Hematopoietic multipotent progenitor cell treated with erythropoietin and hydrocortisone succinate and interleukin-3 and kit ligand, for 8 days (in vitro differentiated cells): ENCODE results near the gene LTA4H.

Experiments used
- DNase-seq: peaks from one replicate; pipeline ENCODE4 v3.0.0-alpha.2; 2015

Gene LTA4H

DNA sequence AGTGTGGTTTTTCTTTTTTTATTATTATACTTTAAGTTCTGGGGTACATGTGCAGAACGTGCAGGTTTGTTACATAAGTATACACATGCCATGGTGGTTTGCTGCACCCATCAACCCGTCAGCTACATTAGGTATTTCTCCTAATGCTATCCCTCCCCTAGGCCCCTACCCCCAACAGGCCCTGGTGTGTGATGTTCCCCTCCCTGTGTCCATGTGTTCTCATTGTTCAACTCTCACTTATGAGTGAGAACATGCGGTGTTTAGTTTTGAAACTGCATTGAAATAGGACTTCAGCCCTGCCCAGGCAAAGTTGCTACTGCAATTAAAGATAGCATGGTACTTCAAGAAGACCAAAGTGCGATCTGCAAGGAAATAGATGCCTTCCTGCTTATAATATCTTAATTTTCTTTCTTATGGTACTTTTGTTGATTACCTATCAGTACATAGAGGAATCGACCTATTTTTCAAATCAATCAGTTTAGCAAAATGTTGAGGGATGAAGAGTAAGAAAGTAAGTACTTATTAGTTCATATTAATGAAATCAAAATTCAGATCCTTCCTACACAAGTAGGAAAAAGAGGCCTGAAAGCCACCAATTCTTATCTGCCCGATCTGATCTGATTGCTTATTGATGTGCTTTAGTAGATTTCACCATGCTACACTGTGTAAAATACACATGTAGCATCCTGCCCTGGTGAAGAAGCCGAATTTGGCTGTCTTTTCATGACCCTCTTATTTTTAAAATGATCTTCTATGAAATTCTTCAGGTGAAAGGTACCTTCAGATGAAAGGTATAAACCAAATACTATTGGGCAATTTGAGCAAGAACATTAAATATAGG lies 1.6 kb downstream of the LTA4H start:
- no peak for DNase-seq

DNA sequence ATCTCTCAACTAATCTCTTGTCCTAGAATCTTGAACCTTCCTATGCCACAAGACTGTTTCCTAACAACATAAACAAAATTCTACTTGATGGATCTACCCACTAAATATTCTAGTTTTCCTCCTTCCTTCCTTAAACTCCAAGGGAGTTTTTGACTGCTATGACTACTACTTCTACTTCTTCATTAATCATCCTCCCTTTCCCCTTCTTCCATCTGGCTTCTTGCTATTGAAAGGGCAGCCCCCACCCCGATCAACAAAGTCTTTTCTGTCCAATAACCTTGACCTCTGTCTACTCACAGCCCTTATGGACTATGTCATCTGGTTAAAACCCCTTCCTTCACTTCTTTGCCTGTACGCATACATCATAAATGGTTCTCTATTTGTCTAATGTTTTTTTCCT lies 5.6 kb downstream of the LTA4H start:
- no peak for DNase-seq

- DNase-seq, result no peak
Observed at GRCh38 chr12:96028538-96028937, 6.8 kb downstream of the LTA4H start.

- DNase-seq, result no peak
Observed at GRCh38 chr12:96026331-96026730, 9.1 kb downstream of the LTA4H start.

GRCh38 chr12:96025518-96025917 lies 9.9 kb downstream of the LTA4H start:
- DNase-seq, result no peak

DNA sequence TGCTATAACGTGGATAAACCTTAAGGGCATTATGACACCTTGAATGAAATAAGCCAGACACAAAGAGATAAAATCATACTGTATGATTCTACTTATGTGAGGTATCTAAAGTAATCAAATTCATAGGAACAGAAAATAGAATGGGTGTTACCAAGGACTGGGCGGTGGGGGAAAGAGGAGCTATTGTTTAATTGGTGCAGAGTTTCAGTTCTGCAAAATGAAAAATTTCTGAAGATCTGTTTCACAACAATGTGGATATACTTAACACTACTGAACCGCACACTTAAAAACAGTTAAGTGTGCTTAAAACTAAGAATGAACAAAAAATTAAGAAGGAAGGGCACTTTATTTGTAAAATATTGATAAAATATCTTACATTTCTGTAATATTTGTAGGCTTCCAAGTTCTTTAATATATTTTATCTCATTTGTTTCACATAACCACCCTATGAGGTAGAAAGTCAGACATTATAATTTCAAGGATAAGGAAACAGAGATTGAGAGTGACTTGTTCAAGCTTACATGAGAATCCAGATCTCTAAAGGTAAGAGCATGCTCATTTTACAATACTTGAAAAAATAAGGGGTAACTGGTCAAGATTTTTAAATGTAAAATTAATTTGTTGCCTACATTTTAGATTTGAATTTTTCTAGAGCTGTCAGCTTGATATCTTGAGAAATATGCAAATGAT lies 14.9 kb downstream of the LTA4H start:
- DNase-seq, result no peak

GRCh38 chr12:96015672-96016071 lies 19.7 kb downstream of the LTA4H start:
- DNase-seq, result peak; percentile 30

GRCh38 chr12:96014943-96015599 lies 20.3 kb downstream of the LTA4H start:
- no peak for DNase-seq

DNA sequence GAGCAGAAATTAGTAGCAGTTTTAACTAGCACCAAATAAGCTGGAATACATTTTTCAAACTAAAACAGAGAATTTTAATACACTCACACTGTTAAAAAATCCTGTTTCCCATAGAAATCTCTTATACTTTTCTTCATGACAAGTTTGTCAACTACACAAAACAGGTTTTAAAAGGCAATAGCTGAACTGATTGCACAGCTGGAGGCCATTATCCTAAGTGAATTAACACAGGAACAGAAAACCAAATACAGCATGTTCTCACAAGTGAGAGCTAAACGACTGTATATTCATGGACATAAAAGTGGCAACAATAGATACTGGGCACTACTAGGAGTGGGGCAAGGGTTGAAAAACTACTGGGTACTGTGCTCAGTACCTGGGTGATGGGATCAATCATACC lies 27.7 kb downstream of the LTA4H start:
- no peak for DNase-seq

GRCh38 chr12:96006727-96007126 lies 28.7 kb downstream of the LTA4H start:
- no peak for DNase-seq

DNA sequence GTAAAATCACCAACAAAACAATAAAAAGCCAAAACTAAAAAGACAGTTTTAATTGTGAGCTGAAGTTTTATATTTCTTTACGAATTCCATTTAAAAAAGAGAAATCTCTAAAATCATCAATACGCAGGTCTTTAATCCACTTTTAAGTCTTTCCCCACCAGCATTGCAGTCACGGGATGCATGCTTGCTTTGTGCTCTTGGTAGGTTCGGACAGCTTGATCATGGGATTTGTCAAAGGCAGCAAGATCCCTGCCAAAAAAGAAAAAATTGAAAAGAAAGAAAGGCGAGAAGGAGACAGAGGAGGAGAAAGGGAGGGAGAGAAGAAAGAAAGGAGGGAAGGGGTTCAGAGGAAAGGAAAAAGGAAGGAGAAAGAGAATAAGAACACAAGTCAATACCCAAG lies 34.5 kb downstream of the LTA4H start:
- no peak for DNase-seq

DNA sequence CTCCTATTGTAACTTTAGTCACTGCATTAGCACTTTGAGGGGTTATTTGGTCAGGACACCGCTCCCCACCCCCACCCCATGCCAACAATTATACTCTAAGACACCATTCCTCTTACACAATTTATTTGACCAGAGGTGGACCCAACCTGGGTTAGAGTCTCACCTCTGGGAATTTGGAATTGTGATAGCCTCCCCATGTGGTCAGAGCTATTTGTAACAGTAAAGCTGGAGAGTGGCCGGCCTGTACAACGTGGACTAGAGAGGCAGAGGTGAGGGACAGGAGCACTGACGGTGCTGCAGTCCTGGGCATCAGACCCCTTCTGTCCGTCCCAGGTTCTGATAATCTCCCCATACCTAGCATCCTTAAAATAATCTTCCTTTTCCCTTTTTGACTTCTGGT lies 35.9 kb downstream of the LTA4H start:
- DNase-seq, result no peak

DNA sequence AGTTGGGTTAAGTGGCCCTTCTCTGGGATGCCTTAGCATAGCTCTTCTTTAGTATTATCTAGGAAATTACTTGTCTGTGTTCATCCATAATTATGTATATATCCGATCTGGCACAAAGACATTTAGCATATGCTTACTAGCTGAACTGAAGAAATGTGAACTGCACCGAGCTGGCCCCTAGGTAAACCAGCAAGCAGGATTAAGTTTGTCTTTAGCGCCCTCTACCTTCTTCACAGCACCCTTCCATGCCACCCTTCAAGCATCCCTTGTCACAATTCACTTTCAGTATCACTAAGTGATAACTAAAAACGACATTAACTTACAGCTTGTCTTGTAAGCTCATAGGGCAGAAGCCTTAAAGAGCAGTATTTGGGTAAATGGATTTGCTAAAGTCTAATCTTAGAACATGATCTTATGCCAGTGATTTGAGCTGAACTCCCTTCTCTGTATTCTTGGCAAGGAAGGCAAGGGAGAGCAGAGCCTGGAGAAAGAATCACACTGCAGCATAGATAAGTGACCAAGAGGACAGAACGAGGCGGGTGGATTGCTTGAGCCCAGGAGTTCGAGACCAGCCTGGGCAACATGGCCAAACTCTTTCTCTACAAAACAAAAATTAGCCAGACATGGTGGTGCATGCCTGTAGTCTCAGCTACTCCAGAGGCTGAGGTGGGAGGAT lies 36.6 kb downstream of the LTA4H start:
- peak; percentile 73 for DNase-seq

DNA sequence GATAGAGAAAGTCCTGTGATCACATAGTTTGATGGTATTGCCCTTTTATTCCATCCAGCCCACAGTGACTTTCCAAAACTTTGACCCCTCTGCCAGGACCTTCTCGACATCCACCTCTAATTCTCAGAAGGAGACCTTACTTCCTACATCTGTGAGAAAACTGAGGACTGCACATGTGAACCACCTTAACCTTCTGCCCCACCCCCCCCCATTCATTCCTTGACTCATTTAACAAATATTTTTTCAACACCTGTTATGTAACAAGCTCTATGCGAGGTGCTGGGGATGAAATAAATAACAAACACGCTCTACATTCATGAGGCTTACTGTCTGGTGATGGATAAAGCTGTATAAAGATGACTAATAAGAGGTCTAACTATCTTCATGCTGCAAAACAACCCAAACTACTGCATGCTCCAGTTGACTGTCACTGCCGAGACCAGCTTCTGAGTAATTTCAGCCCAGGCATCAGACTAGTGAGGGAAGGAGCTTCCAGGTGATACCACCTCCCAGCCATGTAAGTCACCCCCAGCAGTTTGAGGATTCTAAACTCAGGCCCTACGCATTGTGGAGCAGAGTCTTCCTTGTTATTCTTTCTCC lies 37.4 kb downstream of the LTA4H start:
- no peak for DNase-seq

DNA sequence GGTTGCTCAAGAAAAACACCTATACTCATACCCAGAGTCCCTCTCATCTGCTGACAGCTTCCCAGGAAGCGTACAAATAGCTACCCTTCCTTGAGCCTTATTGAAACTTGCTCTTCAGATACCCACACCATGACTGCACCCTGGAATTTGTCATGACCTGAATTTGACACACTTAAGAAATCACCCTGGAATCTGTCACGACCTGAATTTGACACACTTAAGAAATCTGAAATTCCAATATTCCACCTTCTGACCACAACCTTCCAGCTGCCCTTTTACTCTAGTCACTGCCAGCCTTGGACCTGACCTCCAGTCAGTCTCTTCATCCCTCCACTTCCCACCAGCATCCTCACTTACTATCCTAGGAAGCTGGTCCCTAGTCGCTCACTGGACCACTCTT lies 38.1 kb downstream of the LTA4H start:
- no peak for DNase-seq

DNA sequence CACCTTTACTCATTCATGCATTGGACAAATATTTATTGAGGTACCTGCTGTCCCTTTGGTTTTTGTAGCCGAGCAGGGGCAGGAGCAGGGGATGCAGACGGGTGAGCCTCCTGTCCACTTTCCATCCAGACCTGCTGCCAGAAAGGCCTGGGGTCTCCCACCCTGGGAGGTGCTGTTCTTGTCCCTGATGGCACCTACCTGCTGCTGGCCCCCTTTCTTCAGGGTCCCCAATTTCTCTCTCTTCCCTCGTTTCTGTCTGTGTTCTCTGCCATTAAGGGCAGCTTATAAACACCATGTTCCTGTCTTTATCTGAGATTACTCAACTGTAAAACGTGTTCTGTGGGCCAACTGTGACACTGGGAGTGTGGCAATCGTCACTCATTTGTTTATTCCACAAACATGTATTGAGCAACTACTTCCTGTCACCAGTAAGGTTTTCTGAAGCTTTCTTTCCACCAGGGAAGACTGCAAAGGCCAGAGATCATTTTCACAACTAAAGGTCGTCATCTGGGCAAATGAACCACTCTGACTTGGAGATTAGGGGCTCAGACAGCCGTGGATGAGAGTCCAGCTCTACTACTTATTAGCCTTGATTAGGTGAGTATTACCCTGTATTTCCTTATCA lies 39.2 kb downstream of the LTA4H start, which contains the start of gene HAL:
TSS of gene HAL (minus strand) at position 311 of the 625 bp plus-strand sequence. CDS start 434 bp downstream, outside the sequence.
- DNase-seq, result peak; percentile 6

DNA sequence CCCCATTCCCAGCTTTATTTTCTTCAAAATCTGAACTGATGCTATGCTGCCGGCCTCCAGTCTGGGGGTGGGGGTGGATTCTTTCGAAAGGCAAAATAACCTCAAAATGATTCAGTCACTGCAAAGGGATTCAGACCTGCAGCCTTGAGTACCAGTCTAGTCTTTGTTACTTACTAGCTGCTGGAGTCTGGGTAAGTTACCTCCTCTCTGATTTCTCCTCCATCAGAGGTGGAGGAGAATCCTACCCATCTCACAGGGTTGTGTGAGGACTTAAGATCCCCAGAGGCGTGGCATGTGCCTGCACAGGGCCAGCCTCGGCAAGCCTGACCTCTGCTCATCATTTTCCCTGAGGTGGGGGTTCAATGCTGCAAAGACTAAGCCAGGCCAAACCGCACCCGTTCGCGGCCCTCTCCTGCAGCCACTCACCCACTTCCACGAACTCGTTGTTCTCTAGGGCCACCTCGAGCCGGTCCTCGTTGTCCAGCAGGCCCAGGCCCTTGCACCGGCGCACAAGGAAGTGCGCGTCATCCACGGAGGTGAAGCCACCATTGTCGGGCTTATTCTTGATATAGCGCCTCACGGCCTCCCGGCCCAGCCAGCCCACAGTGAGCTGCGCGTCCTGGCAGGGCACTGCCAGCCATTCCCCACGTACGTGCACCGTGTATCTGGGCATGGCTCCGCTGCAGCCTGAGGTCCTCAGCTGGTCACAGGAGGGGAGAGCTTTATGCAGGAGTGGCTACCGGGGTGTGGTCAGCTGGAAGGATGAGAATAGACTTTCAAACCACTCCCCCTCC lies 40.0 kb downstream of the LTA4H start:
- no peak for DNase-seq

DNA sequence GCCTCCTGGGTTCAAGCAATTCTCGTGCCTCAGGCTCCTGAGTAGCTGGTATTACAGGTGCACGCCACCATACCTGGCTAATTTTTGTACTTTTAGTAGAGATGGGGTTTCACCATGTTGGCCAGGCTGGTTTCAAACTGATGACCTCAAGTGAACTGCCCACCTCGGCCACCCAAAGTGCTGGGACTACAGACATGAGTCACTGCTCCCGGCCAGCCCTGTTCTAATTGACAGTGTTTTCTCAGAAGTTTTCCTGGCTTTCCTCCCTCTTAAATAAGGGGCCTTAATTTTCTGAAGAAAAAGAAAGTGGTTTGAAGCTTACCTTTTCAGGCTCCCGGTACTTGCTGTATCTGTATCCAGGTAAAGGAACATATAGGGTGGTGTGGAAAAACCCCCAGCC lies 40.9 kb downstream of the LTA4H start:
- no peak for DNase-seq

GRCh38 chr12:95993907-95994306 lies 41.5 kb downstream of the LTA4H start:
- DNase-seq, result no peak

- DNase-seq, result no peak
Observed at GRCh38 chr12:95990136-95990535, 45.3 kb downstream of the LTA4H start.

DNA sequence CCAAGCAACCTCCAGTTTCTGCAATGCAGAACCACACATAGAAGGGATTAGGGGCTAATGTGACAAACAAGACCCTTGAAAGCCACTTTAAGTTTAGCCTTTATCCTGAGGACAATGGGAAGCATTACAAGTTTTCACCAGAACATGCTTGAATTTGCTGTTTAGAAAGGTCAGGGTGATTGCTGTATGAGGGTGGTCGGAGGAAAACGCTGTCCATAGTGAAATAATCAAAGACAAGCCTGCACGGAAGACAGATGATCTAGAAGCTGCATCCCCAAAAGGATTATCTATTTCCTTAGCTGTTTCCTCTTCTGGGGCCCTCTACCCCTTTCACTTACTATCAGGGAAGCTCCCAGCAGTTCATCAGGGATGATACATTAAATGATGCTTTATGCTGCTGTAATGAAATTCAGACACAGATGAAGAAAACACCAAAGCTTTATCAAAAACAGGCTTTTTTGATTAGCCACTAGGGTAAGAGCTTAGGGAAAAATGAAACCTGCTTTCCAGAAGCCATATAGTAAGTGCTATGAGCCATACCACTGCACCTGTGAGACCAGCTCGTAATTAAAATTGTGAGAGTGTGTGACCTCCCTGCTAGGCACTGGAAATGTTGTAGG lies 45.8 kb downstream of the LTA4H start:
- DNase-seq, result no peak
